ENCODE results near the gene ATP2B1.

GRCh38 chr12:89733579-89734201, 25.1 kb upstream of the ATP2B1 start:
- TF ChIP-seq CTCF (IDR thresholded peaks at IDR 0.05) = no peak
- no peak for TF ChIP-seq MAX (IDR thresholded peaks at IDR 0.05)
- TF ChIP-seq JUN (IDR thresholded peaks at IDR 0.05) = no peak
- TF ChIP-seq POLR2A (IDR thresholded peaks at IDR 0.05; ENCODE audit: low read length) = no peak
- TF ChIP-seq CHD2 (IDR thresholded peaks at IDR 0.05; ENCODE audit: low read length, partially characterized antibody) = no peak
- TF ChIP-seq SMC3 (IDR thresholded peaks at IDR 0.05) = no peak
- no peak for TF ChIP-seq RNF2 (IDR thresholded peaks at IDR 0.05; ENCODE audit: borderline replicate concordance, low read depth)
- no peak for TF ChIP-seq RCOR1 (IDR thresholded peaks at IDR 0.05; ENCODE audit: low read depth, low read length)
- TF ChIP-seq MAZ (IDR thresholded peaks at IDR 0.05; ENCODE audit: borderline replicate concordance, low read depth, low read length) = no peak
- TF ChIP-seq REST (IDR thresholded peaks at IDR 0.05) = no peak
- TF ChIP-seq GATA3 (IDR thresholded peaks at IDR 0.05; ENCODE audit: borderline replicate concordance) = no peak
- no peak for TF ChIP-seq MAFK (IDR thresholded peaks at IDR 0.05; ENCODE audit: partially characterized antibody)
- no peak for TF ChIP-seq KDM5A (IDR thresholded peaks at IDR 0.05)
- no peak for TF ChIP-seq RAD21 (conservative IDR thresholded peaks at IDR 0.05 in 1 of 2, IDR thresholded peaks at IDR 0.05 in 1 of 2)
